Lung (tissue), 12 donors: Measurements from ENCODE around the gene LSS. TPM values are rescaled to one million over a fixed set of nuclear protein-coding genes. Genes with fewer than 3 reads are reported as not detected.
"Not testable (repeated sequence)": the region's sequence is repeated elsewhere in the genome, so short reads cannot be mapped to it uniquely, and the experiment has no call there.

Experiments
- ATAC-seq: fragments of 200-7000 bp; cut with Tn5 transposase; one replicate; pipeline ENCODE4 v1.9.1; 2020; ENCODE audit warnings: moderate number of reproducible peaks; ENCODE audit not compliant: insufficient read depth, low FRiP score
- DNase-seq, 3 donors: peaks; one replicate each; pipeline ENCODE4 v3.0.0-alpha.2; 2013 to 2017
- H3K27ac ChIP-seq, 2 donors: one replicate each; pipeline ENCODE4 v1.5.1; 2013; ENCODE audit warnings: mild to moderate bottlenecking in 2 of 2, moderate library complexity in 2 of 2, control low read depth in 1 of 2, inconsistent platforms in 1 of 2, low read depth in 1 of 2, low read length in 1 of 2
- H3K27me3 ChIP-seq, 3 donors: one replicate each; pipeline ENCODE4 v1.5.1; 2013; ENCODE audit warnings: low read length in 2 of 3; ENCODE audit not compliant: control insufficient read depth in 3 of 3, insufficient read depth in 3 of 3
- H3K36me3 ChIP-seq, 4 donors: one replicate each; pipeline ENCODE4 v1.5.1; 2013; ENCODE audit warnings: low read length in 4 of 4, mild to moderate bottlenecking in 1 of 4, moderate library complexity in 1 of 4; ENCODE audit not compliant: control insufficient read depth in 4 of 4, insufficient read depth in 4 of 4
- H3K4me1 ChIP-seq, 5 donors: one replicate each; pipeline ENCODE4 v1.5.1; 2013; ENCODE audit warnings: low read length in 5 of 5, mild to moderate bottlenecking in 2 of 5, moderate library complexity in 1 of 5; ENCODE audit not compliant: control insufficient read depth in 5 of 5, insufficient read depth in 5 of 5
- H3K4me3 ChIP-seq: one replicate; pipeline ENCODE4 v1.5.1; 2013; ENCODE audit warnings: mild to moderate bottlenecking, control low read depth, moderate library complexity
- H3K9ac ChIP-seq, 2 donors: one replicate each; pipeline ENCODE4 v1.5.1; 2013; ENCODE audit warnings: low read length in 2 of 2, control low read depth in 1 of 2; ENCODE audit not compliant: insufficient read depth in 1 of 2
- H3K9me3 ChIP-seq, 4 donors: one replicate each; pipeline ENCODE4 v1.5.1; 2013; ENCODE audit warnings: low read length in 3 of 4, mild to moderate bottlenecking in 1 of 4, moderate library complexity in 1 of 4; ENCODE audit not compliant: control insufficient read depth in 4 of 4, insufficient read depth in 3 of 4
- WGBS, 2 donors: extraction: QIAGEN DNeasy Blood & Tissue Kit; methylation state at CpG; one replicate each; pipeline ENCODE4 v1.1.7; 2013; 5-methylcytosine and 5-hydroxymethylcytosine counted together
- polyA plus RNA-seq, 2 donors: library from polyadenylated mRNA; stranded (reverse); fragments of 200-250 nt; gene quantifications; one replicate each; pipeline ENCODE4 v1.2.1, GENCODE V29; 2013
- total RNA-seq, 2 donors: library from RNA; depleted of rRNA in 1 of 2; stranded (reverse); fragments of >200 nt in 1 of 2; gene quantifications; one replicate each; pipeline ENCODE4 v1.2.1, GENCODE V29; 2014 to 2021
- TF ChIP-seq, protein P1 (sequence below): IDR thresholded peaks from 2 replicates; pipeline ENCODE4 v1.5.1; 2012; ENCODE audit warnings: mild to moderate bottlenecking; ENCODE audit errors: control extremely low read depth, extremely low read depth
- donor health status: control.
- donor health status: control.
- donor health status: Bipolar disorder and iron deficiency.
- donor health status: healthy.
- donor health status: DM: yes; HTN: yes; CAD: no.

LSS gene
- total and polyA plus RNA-seq, 4 donors = 54.6 to 152 (median 98.8) TPM

DNA sequence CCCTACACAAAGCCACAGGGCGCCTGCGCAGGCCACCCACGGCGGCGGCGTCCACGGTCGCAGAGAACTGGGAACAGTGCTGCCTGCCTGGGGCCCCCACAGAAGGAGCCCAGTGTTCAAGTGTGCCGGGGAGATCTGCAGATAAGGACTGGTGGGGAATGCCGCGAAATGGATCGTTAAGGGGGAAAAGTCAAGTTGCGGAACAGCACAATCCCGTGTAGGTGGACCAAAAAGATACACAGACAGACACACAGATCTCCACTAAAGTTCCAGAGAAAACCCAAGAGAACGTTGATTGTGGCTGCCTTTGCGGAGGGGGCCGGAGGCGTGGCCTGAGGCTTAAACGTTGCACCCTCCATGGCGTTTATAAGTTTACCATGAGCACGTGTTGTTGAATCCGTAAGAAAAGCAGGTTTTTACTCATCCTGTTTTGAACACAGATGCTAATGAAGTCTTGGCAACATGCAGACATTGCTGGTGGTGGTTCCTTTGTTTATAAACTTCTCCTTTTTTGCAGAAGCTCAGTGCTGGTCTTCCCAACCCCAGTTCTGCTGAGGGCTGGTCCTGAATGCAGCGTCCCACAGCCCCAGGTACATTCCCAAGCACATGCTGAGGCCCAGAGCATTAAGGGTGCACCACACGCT, 48.4 kb downstream of the LSS start:
- ATAC-seq (no peak), DNase-seq (no peak)
- Histone ChIP-seq H3K27ac (no peak overlapping the region), H3K4me1 (peaks cover 0 to 10% (median 5%) of the 10 kb centered on the region in 5 donors), H3K4me3 (no peak overlapping the region), H3K27me3 (no peaks in the 10 kb centered on the region), H3K9ac (no peak overlapping the region), H3K36me3 (no peaks in the 10 kb centered on the region), H3K9me3 (peaks cover 0 to 3% (median 0%) of the 10 kb centered on the region in 4 donors)
- WGBS, 2 donors = 76 to 78% methylated on average over 24 of the region's 24 CpGs
- TF ChIP-seq, protein P1, sequence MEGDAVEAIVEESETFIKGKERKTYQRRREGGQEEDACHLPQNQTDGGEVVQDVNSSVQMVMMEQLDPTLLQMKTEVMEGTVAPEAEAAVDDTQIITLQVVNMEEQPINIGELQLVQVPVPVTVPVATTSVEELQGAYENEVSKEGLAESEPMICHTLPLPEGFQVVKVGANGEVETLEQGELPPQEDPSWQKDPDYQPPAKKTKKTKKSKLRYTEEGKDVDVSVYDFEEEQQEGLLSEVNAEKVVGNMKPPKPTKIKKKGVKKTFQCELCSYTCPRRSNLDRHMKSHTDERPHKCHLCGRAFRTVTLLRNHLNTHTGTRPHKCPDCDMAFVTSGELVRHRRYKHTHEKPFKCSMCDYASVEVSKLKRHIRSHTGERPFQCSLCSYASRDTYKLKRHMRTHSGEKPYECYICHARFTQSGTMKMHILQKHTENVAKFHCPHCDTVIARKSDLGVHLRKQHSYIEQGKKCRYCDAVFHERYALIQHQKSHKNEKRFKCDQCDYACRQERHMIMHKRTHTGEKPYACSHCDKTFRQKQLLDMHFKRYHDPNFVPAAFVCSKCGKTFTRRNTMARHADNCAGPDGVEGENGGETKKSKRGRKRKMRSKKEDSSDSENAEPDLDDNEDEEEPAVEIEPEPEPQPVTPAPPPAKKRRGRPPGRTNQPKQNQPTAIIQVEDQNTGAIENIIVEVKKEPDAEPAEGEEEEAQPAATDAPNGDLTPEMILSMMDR = no peak

DNA sequence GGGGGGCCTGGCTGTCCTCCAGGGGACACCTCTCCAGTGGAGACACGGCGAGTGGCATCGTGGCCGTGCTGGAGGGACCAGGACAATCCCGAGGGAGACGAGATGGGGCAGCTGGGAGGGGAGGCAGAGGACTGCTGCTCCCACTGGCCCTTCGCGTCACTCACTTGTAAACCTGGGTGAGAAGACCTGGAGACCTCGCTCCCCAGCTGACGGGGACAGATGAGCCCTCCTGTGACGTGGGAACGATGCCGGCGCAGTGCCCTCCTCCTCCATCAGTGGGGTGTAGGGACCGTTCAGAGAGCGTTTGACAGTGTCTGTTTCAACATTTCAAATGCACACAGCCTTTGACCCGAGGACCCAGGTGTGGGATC, 48.9 kb downstream of the LSS start:
- WGBS, 2 donors = 89 to 93% methylated on average over 17 of the region's 17 CpGs
- no peak overlapping the region for H3K4me3 ChIP-seq
- no peaks in the 10 kb centered on the region for H3K27me3 ChIP-seq
- H3K36me3 ChIP-seq = no peaks in the 10 kb centered on the region
- H3K9me3 ChIP-seq = peaks cover 0 to 3% (median 0%) of the 10 kb centered on the region in 4 donors
- no peak for ATAC-seq
- DNase-seq = no peak
- peaks cover 0 to 10% (median 3%) of the 10 kb centered on the region in 5 donors for H3K4me1 ChIP-seq
- H3K9ac ChIP-seq = no peak overlapping the region
- H3K27ac ChIP-seq = no peak overlapping the region
- TF ChIP-seq, protein P1 = no peak

DNA sequence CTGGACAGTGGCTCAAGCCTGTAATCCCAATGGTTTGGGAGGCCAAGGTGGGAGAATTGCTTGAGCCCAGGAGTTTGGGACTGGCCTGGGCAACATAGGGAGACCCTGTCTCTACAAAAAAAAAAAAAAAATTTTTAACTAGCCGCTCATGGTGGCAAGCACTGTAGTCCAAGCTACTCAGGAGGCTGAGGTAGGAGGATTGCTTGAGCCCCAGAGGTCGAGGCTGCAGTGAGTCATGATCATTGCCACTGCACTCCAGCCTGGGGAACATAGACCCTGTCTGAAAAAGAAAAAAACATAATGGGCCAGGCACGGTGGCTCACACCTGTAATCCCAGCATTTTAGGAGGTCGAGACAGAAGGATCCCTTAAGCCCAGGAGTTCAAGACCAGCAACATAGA, 49.6 kb downstream of the LSS start:
- Histone ChIP-seq H3K4me1 (peaks cover 0 to 8% (median 2%) of the 10 kb centered on the region in 5 donors), H3K27ac (no peak overlapping the region), H3K27me3 (no peaks in the 10 kb centered on the region), H3K9ac (no peak overlapping the region), H3K9me3 (peaks cover 0 to 3% (median 0%) of the 10 kb centered on the region in 4 donors), H3K36me3 (no peaks in the 10 kb centered on the region), H3K4me3 (no peak overlapping the region)
- ATAC-seq (no peak), DNase-seq (no peak)
- 79 to 93% methylated on average over 4 of the region's 4 CpGs for WGBS, 2 donors
- TF ChIP-seq, protein P1 = no peak

DNA sequence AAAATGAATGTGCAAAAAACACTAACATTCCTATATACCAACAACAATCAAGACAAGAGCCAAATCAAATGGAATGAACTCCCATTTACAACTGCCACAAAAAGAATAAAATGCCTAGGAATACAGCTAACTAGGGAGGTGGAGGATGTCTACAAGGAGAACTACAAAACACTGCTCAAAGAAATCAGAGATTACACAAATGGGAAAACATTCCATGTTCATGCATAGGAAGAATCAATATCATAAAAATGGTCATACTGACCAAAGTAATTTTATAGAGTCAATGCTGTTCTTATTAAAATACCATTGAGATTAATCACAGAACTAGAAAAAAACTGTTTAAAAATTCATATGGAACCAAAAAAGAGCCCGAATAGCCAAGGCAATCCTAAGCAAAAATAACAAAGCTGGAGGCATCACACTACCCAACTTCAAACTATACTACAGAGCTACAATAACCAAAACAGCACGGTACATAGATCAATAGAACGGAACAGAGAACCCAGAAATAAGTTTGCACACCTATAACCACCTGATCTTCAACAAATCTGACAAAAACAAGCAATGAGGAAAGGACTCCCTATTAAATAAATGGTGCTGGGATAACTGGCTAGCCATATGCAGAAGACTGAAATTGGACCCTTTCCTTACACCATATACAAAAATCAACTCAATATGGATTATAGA, 52.0 kb downstream of the LSS start:
- DNase-seq, H3K27me3 ChIP-seq: not testable (repeated sequence)

More for the DNA sequence above, 52.0 kb downstream of the LSS start:
- ATAC-seq, H3K4me3 ChIP-seq, H3K9me3 ChIP-seq, H3K9ac ChIP-seq, H3K36me3 ChIP-seq, H3K27ac ChIP-seq, H3K4me1 ChIP-seq: not testable (repeated sequence)
- WGBS, 2 donors = 93 to 95% methylated on average over 3 of the region's 3 CpGs
